Epithelial cell of esophagus (primary cell): ENCODE data around the gene CHD5.

ENCODE experiments used
- DNase-seq: peaks from one replicate; pipeline ENCODE4 v3.0.0; 2010; ENCODE audit warnings: low read depth
- H3K4me3 ChIP-seq: 2 replicates; pipeline ENCODE4 v1.5.1; 2011; ENCODE audit warnings: mild to moderate bottlenecking, low read length, control low read depth
- CTCF ChIP-seq: IDR thresholded peaks from 2 replicates; pipeline ENCODE4 v1.5.1; 2011; ENCODE audit warnings: low read depth, mild to moderate bottlenecking, low read length, control low read depth, inconsistent platforms; ENCODE audit not compliant: insufficient read depth; ENCODE audit errors: missing control alignments

CHD5 gene

GRCh38 chr1:6099787-6100765, 80.0 kb downstream of the CHD5 start:
- DNase-seq: peak; percentile 10
- H3K4me3 ChIP-seq: no peak overlapping the region
- peak; percentile 17 for TF ChIP-seq CTCF

- TF ChIP-seq CTCF: no peak
- DNase-seq: no peak
- no peak overlapping the region for H3K4me3 ChIP-seq
These were observed 80.8 kb downstream of the CHD5 start for GRCh38 chr1:6099297-6099696.

GRCh38 chr1:6098303-6099215, 81.6 kb downstream of the CHD5 start:
- no peak for DNase-seq

GRCh38 chr1:6097824-6098223, 82.3 kb downstream of the CHD5 start:
- H3K4me3 ChIP-seq: no peak overlapping the region
- TF ChIP-seq CTCF: no peak
- no peak for DNase-seq

More at GRCh38 chr1:6098303-6099215, 81.6 kb downstream of the CHD5 start:
- no peak for TF ChIP-seq CTCF
- no peak overlapping the region for H3K4me3 ChIP-seq

- DNase-seq: no peak
- no peak for TF ChIP-seq CTCF
- H3K4me3 ChIP-seq: no peak overlapping the region
These were observed 83.0 kb downstream of the CHD5 start for GRCh38 chr1:6097117-6097595.

GRCh38 chr1:6096243-6097116, 83.6 kb downstream of the CHD5 start:
- no peak for DNase-seq
- H3K4me3 ChIP-seq: no peak overlapping the region
- no peak for TF ChIP-seq CTCF
